K562 (cell line): ENCODE results near the gene TMED10. TPM values are rescaled to one million over a fixed set of nuclear protein-coding genes. Genes with fewer than 3 reads are reported as not detected.

Source experiments
- CREM ChIP-seq: IDR thresholded peaks from 2 replicates; pipeline ENCODE4 v1.6.1; 2014; ENCODE audit warnings: antibody characterized with exemption, low read depth
- ESRRA ChIP-seq: fragments of 450-650 bp; IDR thresholded peaks from 2 replicates; pipeline ENCODE4 v1.6.1; 2014; ENCODE audit warnings: low read depth, mild to moderate bottlenecking, moderate library complexity, borderline replicate concordance
- GATAD2A ChIP-seq: fragments of 450-650 bp; IDR thresholded peaks from 2 replicates; pipeline ENCODE4 v1.6.1; 2017
- HDAC6 ChIP-seq: IDR thresholded peaks from 2 replicates; pipeline ENCODE4 v1.6.1; 2012; ENCODE audit warnings: low read depth, mild to moderate bottlenecking, control low read depth, inconsistent platforms, low read length, moderate library complexity
- KDM2B ChIP-seq: fragments of 250-450 bp; sonication (Bioruptor Pico); IDR thresholded peaks from 2 replicates; pipeline ENCODE4 v1.8.0; 2021; ENCODE audit warnings: mild to moderate bottlenecking, moderate library complexity
- NRF1 ChIP-seq, 2 experiments: fragments of 450-650 bp; IDR thresholded peaks in 1 of 2; conservative IDR thresholded peaks in 1 of 2; 2 replicates each; pipeline ENCODE4 v1.6.1; 2014; ENCODE audit warnings: mild to moderate bottlenecking in 2 of 2
- POLR2G ChIP-seq: fragments of 200-400 bp; formaldehyde crosslinking; IDR thresholded peaks from 2 replicates; pipeline ENCODE4 v1.6.1; 2017; ENCODE audit warnings: low read depth, mild to moderate bottlenecking, antibody characterized with exemption, low read length, moderate library complexity
- RBM14 ChIP-seq: fragments of 200-400 bp; formaldehyde crosslinking; IDR thresholded peaks from 2 replicates; pipeline ENCODE4 v1.6.1; 2018; ENCODE audit warnings: low read depth, mild to moderate bottlenecking, low read length, moderate library complexity, borderline replicate concordance; ENCODE audit not compliant: insufficient read depth
- RBM17 ChIP-seq: fragments of 200-400 bp; formaldehyde crosslinking; IDR thresholded peaks from 2 replicates; pipeline ENCODE4 v1.6.1; 2017; ENCODE audit warnings: low read depth, mild to moderate bottlenecking, low read length, borderline replicate concordance
- RUNX1 ChIP-seq: sonication (generic); IDR thresholded peaks from 2 replicates; pipeline ENCODE4 v1.6.1; 2016; ENCODE audit warnings: antibody characterized with exemption, low read depth
- SIN3A ChIP-seq, 2 experiments: fragments of 150-350 bp in 1 of 2; IDR thresholded peaks; 2 replicates each; pipeline ENCODE4 v1.6.1; 2011 to 2016; ENCODE audit warnings: borderline replicate concordance in 2 of 2, low read depth in 2 of 2, low read length in 2 of 2, mild to moderate bottlenecking in 2 of 2, moderate library complexity in 2 of 2; ENCODE audit not compliant: control insufficient read depth in 1 of 2
- SMARCA5 ChIP-seq: fragments of 450-650 bp; IDR thresholded peaks from 2 replicates; pipeline ENCODE4 v1.6.1; 2016
- polyA plus RNA-seq, 8 experiments: library from polyadenylated mRNA; depleted of rRNA in 4 of 8; stranded (reverse) in 5 of 8; unstranded in 3 of 8; fragments of >200 nt; fragmentation: Nextera tagmentation in 2 of 8; fragmentation: Illumina TruSeq in 1 of 8; extraction: Ambion mirVana in 2 of 8; extraction: Trizol in 1 of 8; gene quantifications; 2 replicates each; pipeline versions ENCODE4 v1.2.1 to v1.2.3, GENCODE V29; 2011 to 2014; ENCODE audit warnings: inconsistent platforms in 1 of 8, missing spikeins in 1 of 8
- total RNA-seq, 7 experiments: library from RNA; depleted of rRNA in 6 of 7; stranded (reverse); fragments of >200 nt in 6 of 7; fragmentation: Illumina TruSeq in 2 of 7; extraction: Trizol in 2 of 7; gene quantifications; 2 replicates each; pipeline versions ENCODE4 v1.2.1 to v1.2.3, GENCODE V29; 2011 to 2021; ENCODE audit warnings: low replicate concordance in 1 of 7
- TF ChIP-seq, protein P1 (sequence below): fragments of 150-350 bp; conservative IDR thresholded peaks from 2 replicates; pipeline ENCODE4 v1.6.1; 2014; ENCODE audit warnings: low read length
- TF ChIP-seq, protein P2 (sequence below): fragments of 450-650 bp; IDR thresholded peaks from 2 replicates; pipeline ENCODE4 v1.6.1; 2016; ENCODE audit warnings: low read depth, mild to moderate bottlenecking, moderate library complexity
- TF ChIP-seq, protein P3 (sequence below): fragments of 450-650 bp; formaldehyde crosslinking; IDR thresholded peaks from 2 replicates; pipeline ENCODE4 v1.4.0; 2020; ENCODE audit warnings: mild to moderate bottlenecking, mixed read lengths
- TF ChIP-seq, protein P4 (sequence below): fragments of 250-450 bp; sonication (Bioruptor Pico); IDR thresholded peaks from 2 replicates; pipeline ENCODE4 v1.4.0; 2020; ENCODE audit warnings: mild to moderate bottlenecking, moderate library complexity
- TF ChIP-seq, protein P5 (sequence below): fragments of 150-350 bp; IDR thresholded peaks from 2 replicates; pipeline ENCODE4 v1.6.1; 2014; ENCODE audit warnings: low read depth, mild to moderate bottlenecking, low read length, borderline replicate concordance

Gene TMED10
- total and polyA plus RNA-seq, 9 of the 15 experiments (the other 6 are each of a cell fraction or from before 2014, with no cell fraction given): 62.2 to 233 (median 124) TPM

DNA sequence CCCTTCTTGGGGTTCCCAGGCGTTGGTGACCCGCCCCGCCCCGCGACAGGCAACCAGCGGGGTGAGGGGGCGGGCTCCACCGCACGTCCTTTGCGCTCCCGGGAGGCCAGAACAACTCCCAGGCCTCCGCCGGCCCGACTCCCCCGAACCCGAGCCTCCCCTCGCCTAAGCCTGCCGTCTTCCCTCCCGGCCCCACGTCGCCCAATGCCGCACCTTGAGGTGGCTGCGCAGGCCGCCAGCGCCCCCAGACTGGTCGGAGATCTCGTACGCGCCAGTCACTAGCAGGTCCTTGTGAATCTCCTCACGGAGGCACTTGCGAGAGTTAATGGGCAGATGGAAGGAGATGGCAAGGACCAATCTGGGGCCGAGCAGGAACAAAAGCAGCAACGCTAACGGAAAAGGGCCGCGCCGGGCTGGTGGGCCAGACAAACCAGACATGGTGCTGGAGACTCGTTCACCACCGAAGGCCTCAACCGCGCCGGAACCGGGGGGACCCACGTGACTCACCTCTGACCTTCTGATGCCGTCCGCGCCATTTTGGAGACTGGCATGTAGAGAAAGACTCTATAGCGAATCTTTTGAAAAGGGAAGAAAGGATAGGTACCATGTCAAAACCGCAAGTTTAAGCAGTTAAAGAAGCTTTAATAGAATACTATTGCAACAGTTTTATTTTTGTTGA is at the start of gene TMED10 (continued):
- peak; percentile 74 to 81 for TF ChIP-seq NRF1 (conservative IDR thresholded peaks at IDR 0.05 in 1 of 2, IDR thresholded peaks at IDR 0.05 in 1 of 2)
- TF ChIP-seq POLR2G: peak; percentile 90
- no peak for TF ChIP-seq RBM17
- no peak for TF ChIP-seq HDAC6
- TF ChIP-seq, protein P1, sequence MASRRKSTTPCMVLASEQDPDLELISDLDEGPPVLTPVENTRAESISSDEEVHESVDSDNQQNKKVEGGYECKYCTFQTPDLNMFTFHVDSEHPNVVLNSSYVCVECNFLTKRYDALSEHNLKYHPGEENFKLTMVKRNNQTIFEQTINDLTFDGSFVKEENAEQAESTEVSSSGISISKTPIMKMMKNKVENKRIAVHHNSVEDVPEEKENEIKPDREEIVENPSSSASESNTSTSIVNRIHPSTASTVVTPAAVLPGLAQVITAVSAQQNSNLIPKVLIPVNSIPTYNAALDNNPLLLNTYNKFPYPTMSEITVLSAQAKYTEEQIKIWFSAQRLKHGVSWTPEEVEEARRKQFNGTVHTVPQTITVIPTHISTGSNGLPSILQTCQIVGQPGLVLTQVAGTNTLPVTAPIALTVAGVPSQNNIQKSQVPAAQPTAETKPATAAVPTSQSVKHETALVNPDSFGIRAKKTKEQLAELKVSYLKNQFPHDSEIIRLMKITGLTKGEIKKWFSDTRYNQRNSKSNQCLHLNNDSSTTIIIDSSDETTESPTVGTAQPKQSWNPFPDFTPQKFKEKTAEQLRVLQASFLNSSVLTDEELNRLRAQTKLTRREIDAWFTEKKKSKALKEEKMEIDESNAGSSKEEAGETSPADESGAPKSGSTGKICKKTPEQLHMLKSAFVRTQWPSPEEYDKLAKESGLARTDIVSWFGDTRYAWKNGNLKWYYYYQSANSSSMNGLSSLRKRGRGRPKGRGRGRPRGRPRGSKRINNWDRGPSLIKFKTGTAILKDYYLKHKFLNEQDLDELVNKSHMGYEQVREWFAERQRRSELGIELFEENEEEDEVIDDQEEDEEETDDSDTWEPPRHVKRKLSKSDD: no peak
- peak in 1 of 2 experiments; percentile 23; a peak in 1 of 4 replicates for TF ChIP-seq SIN3A (IDR thresholded peaks at IDR 0.05; ENCODE audit: borderline replicate concordance in 2 of 2, control insufficient read depth in 1 of 2, low read depth in 2 of 2, low read length in 2 of 2)
- TF ChIP-seq, protein P2, sequence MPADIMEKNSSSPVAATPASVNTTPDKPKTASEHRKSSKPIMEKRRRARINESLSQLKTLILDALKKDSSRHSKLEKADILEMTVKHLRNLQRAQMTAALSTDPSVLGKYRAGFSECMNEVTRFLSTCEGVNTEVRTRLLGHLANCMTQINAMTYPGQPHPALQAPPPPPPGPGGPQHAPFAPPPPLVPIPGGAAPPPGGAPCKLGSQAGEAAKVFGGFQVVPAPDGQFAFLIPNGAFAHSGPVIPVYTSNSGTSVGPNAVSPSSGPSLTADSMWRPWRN: no peak
- TF ChIP-seq, protein P3, sequence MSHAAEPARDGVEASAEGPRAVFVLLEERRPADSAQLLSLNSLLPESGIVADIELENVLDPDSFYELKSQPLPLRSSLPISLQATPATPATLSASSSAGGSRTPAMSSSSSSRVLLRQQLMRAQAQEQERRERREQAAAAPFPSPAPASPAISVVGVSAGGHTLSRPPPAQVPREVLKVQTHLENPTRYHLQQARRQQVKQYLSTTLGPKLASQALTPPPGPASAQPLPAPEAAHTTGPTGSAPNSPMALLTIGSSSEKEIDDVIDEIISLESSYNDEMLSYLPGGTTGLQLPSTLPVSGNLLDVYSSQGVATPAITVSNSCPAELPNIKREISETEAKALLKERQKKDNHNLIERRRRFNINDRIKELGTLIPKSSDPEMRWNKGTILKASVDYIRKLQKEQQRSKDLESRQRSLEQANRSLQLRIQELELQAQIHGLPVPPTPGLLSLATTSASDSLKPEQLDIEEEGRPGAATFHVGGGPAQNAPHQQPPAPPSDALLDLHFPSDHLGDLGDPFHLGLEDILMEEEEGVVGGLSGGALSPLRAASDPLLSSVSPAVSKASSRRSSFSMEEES: peak; percentile 95
- TF ChIP-seq, protein P4, sequence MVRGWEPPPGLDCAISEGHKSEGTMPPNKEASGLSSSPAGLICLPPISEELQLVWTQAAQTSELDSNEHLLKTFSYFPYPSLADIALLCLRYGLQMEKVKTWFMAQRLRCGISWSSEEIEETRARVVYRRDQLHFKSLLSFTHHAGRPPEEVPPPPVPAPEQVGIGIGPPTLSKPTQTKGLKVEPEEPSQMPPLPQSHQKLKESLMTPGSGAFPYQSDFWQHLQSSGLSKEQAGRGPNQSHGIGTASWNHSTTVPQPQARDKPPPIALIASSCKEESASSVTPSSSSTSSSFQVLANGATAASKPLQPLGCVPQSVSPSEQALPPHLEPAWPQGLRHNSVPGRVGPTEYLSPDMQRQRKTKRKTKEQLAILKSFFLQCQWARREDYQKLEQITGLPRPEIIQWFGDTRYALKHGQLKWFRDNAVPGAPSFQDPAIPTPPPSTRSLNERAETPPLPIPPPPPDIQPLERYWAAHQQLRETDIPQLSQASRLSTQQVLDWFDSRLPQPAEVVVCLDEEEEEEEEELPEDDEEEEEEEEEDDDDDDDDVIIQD: no peak
- TF ChIP-seq RUNX1: no peak
- TF ChIP-seq SMARCA5: no peak
- TF ChIP-seq RBM14: no peak
- 0 out of 2 replicates have a peak, but pooled peaks have one; percentile 25 for TF ChIP-seq GATAD2A
- TF ChIP-seq CREM: 0 out of 2 replicates have a peak, but pooled peaks have one; percentile 33
- TF ChIP-seq ESRRA: peak; percentile 29; the same call in 1 of the 2 replicates
- no peak for TF ChIP-seq KDM2B
- TF ChIP-seq, protein P5, sequence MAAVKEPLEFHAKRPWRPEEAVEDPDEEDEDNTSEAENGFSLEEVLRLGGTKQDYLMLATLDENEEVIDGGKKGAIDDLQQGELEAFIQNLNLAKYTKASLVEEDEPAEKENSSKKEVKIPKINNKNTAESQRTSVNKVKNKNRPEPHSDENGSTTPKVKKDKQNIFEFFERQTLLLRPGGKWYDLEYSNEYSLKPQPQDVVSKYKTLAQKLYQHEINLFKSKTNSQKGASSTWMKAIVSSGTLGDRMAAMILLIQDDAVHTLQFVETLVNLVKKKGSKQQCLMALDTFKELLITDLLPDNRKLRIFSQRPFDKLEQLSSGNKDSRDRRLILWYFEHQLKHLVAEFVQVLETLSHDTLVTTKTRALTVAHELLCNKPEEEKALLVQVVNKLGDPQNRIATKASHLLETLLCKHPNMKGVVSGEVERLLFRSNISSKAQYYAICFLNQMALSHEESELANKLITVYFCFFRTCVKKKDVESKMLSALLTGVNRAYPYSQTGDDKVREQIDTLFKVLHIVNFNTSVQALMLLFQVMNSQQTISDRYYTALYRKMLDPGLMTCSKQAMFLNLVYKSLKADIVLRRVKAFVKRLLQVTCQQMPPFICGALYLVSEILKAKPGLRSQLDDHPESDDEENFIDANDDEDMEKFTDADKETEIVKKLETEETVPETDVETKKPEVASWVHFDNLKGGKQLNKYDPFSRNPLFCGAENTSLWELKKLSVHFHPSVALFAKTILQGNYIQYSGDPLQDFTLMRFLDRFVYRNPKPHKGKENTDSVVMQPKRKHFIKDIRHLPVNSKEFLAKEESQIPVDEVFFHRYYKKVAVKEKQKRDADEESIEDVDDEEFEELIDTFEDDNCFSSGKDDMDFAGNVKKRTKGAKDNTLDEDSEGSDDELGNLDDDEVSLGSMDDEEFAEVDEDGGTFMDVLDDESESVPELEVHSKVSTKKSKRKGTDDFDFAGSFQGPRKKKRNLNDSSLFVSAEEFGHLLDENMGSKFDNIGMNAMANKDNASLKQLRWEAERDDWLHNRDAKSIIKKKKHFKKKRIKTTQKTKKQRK: no peak
